Pancreas (tissue), 10 donors: ENCODE results near the gene DLGAP4. TPM values are rescaled to one million over a fixed set of nuclear protein-coding genes. Genes with fewer than 3 reads are reported as not detected.
"Not testable (repeated sequence)": the region's sequence is repeated elsewhere in the genome, so short reads cannot be mapped to it uniquely, and the experiment has no call there.

Source experiments
- ATAC-seq, 4 donors: fragments of 200-7000 bp; cut with Tn5 transposase; one replicate each; pipeline versions ENCODE4 v1.8.0 to v1.9.1; 2020; ENCODE audit warnings: mild to moderate bottlenecking in 4 of 4, moderate library complexity in 4 of 4
- DNase-seq, 6 donors: peaks; one replicate each; pipeline ENCODE4 v3.0.0-alpha.2; 2020
- FAIRE-seq: peaks from 2 replicates; lab custom pipeline; 2012; peaks lifted over from hg19 to GRCh38; lab: Jason Lieb, UNC
- H3K27ac ChIP-seq, 4 donors: fragments of 200-600 bp; sonication (generic); 1 replicate in 3 of 4; 2 replicates in 1 of 4; pipeline versions ENCODE4 v1.5.0 to v1.8.0; 2020
- H3K27me3 ChIP-seq, 4 donors: fragments of 200-600 bp; one replicate each; pipeline ENCODE4 v1.8.0; 2021
- H3K36me3 ChIP-seq, 3 donors: fragments of 200-600 bp; sonication (generic) in 1 of 3; one replicate each; pipeline versions ENCODE4 v1.5.0 to v1.8.0; 2020 to 2021
- H3K4me1 ChIP-seq, 3 donors: fragments of 200-600 bp; one replicate each; pipeline ENCODE4 v1.8.0; 2021
- H3K4me3 ChIP-seq, 4 donors: fragments of 200-600 bp; sonication (generic) in 2 of 4; one replicate each; pipeline versions ENCODE4 v1.5.0 to v1.8.0; 2020 to 2021
- H3K9me3 ChIP-seq, 4 donors: fragments of 200-600 bp; one replicate each; pipeline ENCODE4 v1.8.0; 2021
- CTCF ChIP-seq, 4 donors: fragments of 200-600 bp; sonication (generic) in 3 of 4; IDR thresholded peaks; one replicate each; pipeline versions ENCODE4 v1.5.0 to v1.8.0; 2021; ENCODE audit warnings: antibody characterized with exemption in 4 of 4
- WGBS, 2 donors: extraction: QIAGEN DNeasy Blood & Tissue Kit; methylation state at CpG; one replicate each; pipeline ENCODE4 v1.1.7; 2013; 5-methylcytosine and 5-hydroxymethylcytosine counted together
- intact Hi-C, 3 donors: fragments of 100-400 bp; cut with DNase I; formaldehyde crosslinking; loops; one replicate each; pipeline versions ENCODE4 v1.11.1 to v1.14.2; 2022
- polyA plus RNA-seq, 2 donors: library from polyadenylated mRNA; stranded (reverse); fragments of 200-250 nt; gene quantifications; one replicate each; pipeline ENCODE4 v1.2.3, GENCODE V29; 2013
- total RNA-seq, 6 donors: library from RNA; stranded (reverse); fragmentation: NEBNext Ultra II Directional in 4 of 6; extraction: Animal tissue kit (Norgen Biotek cat#: 25700) in 4 of 6; gene quantifications; one replicate each; pipeline versions ENCODE4 v1.2.1 to v1.2.4, GENCODE V29; 2021 to 2023
- donor health status: healthy with polysubstance abuse.
- donor health status: DM: no; HTN: no; CAD: no; lungs with moderate emphysema.
- donor health status: DM: no; HTN: no; CAD: no.
- donor health status: control.
- donor health status: control.
- donor health status: Bipolar disorder and iron deficiency.
- donor health status: DM: yes; HTN: yes; CAD: no.
- donor health status: DM: no; HTN: no; CAD: no.
- donor health status: DM: no; HTN: no; CAD: no.
- donor health status: DM: yes; HTN: yes; CAD: no.

DLGAP4 gene
- total and polyA plus RNA-seq, 8 donors, result 28.6 to 49.5 (median 42.6) TPM

GRCh38 chr20:36521526-36521925, 215.4 kb downstream of the DLGAP4 start:
- Histone ChIP-seq H3K27me3 (no peaks in the 10 kb centered on the region), H3K36me3 (peaks cover 0 to 47% (median 15%) of the 10 kb centered on the region in 3 donors), H3K4me1 (no peaks in the 10 kb centered on the region), H3K4me3 (no peak overlapping the region), H3K9me3 (no peaks in the 10 kb centered on the region), H3K27ac (no peak overlapping the region)
- no peak for DNase-seq
- no peak for TF ChIP-seq CTCF (IDR thresholded peaks at IDR 0.05)
- WGBS, 2 donors, result 88 to 92% methylated on average over 1 of the region's 1 CpG
- intact Hi-C loops, result no loop called here
- no peak for FAIRE-seq
- no peak for ATAC-seq

GRCh38 chr20:36522412-36522811, 216.3 kb downstream of the DLGAP4 start:
- H3K4me3 ChIP-seq, FAIRE-seq, intact Hi-C loops, H3K27me3 ChIP-seq, ATAC-seq, H3K27ac ChIP-seq, DNase-seq, H3K4me1 ChIP-seq, H3K9me3 ChIP-seq: not testable (repeated sequence)
- peaks cover 0 to 56% (median 17%) of the 10 kb centered on the region in 3 donors for H3K36me3 ChIP-seq
- 89 to 92% methylated on average over 7 of the region's 7 CpGs for WGBS, 2 donors

GRCh38 chr20:36523341-36523740, 217.2 kb downstream of the DLGAP4 start:
- Histone ChIP-seq H3K4me3 (no peak overlapping the region), H3K27me3 (no peaks in the 10 kb centered on the region), H3K9me3 (no peaks in the 10 kb centered on the region), H3K4me1 (peaks cover 0 to 6% (median 0%) of the 10 kb centered on the region in 3 donors), H3K27ac (no peak overlapping the region), H3K36me3 (peaks cover 0 to 61% (median 17%) of the 10 kb centered on the region in 3 donors)
- ATAC-seq, result no peak
- WGBS, 2 donors, result 84 to 85% methylated on average over 3 of the region's 3 CpGs
- no peak for DNase-seq
- TF ChIP-seq CTCF (IDR thresholded peaks at IDR 0.05), result no peak
- intact Hi-C loops, result no loop called here
- FAIRE-seq, result no peak

- no peak for ATAC-seq
- H3K4me3 ChIP-seq, result no peak overlapping the region
- DNase-seq, result peak in 1 of 6 donors; percentile 44
- H3K27ac ChIP-seq, result no peak overlapping the region
- 88% methylated on average over 17 of the region's 17 CpGs for WGBS, 2 donors
- peaks cover 0 to 6% (median 0%) of the 10 kb centered on the region in 3 donors for H3K4me1 ChIP-seq
- no peaks in the 10 kb centered on the region for H3K9me3 ChIP-seq
- intact Hi-C loops, result no loop called here
- no peak for FAIRE-seq
- no peaks in the 10 kb centered on the region for H3K27me3 ChIP-seq
- TF ChIP-seq CTCF (IDR thresholded peaks at IDR 0.05), result no peak
- H3K36me3 ChIP-seq, result peaks cover 0 to 43% (median 17%) of the 10 kb centered on the region in 3 donors
Observed at GRCh38 chr20:36525620-36526365, 219.7 kb downstream of the DLGAP4 start.

- H3K9me3 ChIP-seq, result no peaks in the 10 kb centered on the region
- ATAC-seq (no peak), DNase-seq (no peak), FAIRE-seq (no peak)
- peak overlapping the region in 1 of 4 donors; percentile 34 for H3K27ac ChIP-seq
- no peak for TF ChIP-seq CTCF (IDR thresholded peaks at IDR 0.05)
- H3K4me3 ChIP-seq, result no peak overlapping the region
- intact Hi-C loops, result no loop called here
- H3K27me3 ChIP-seq, result no peaks in the 10 kb centered on the region
- peaks cover 0 to 6% (median 0%) of the 10 kb centered on the region in 3 donors for H3K4me1 ChIP-seq
- WGBS, 2 donors, result 96 to 97% methylated on average over 29 of the region's 29 CpGs
- H3K36me3 ChIP-seq, result peaks cover 0 to 43% (median 17%) of the 10 kb centered on the region in 3 donors
Observed at GRCh38 chr20:36526521-36527011, 220.4 kb downstream of the DLGAP4 start.
